Measurements from ENCODE around the gene FUT1. TPM values are rescaled to one million over a fixed set of nuclear protein-coding genes. Genes with fewer than 3 reads are reported as not detected.
"Not testable (repeated sequence)": the region's sequence is repeated elsewhere in the genome, so short reads cannot be mapped to it uniquely, and the experiment has no call there.

FUT1 gene
- total RNA-seq, 4 donors from 2014 or later = 2.2 to 7.1 (median 5.3) TPM

DNA sequence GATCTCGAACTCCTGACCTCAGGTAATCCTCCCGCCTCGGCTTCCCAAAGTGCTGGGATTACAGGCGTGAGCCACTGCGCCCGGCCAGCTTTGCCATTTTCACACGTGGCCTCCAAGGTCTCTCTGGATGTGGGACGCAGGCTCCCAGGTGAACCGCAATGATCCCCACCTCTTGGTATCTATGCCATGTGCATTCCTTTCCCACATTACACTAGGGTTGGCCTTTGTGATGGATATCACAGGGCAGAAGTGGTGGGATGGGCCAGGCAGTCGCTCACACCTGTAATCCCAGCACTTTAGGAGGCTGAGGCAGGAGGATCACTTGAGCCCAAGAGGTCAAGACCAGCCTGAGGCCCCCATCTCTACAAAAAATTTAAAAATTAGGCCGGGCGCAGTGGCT lies 25.3 kb upstream of the FUT1 start:
- TF ChIP-seq, protein P1, sequence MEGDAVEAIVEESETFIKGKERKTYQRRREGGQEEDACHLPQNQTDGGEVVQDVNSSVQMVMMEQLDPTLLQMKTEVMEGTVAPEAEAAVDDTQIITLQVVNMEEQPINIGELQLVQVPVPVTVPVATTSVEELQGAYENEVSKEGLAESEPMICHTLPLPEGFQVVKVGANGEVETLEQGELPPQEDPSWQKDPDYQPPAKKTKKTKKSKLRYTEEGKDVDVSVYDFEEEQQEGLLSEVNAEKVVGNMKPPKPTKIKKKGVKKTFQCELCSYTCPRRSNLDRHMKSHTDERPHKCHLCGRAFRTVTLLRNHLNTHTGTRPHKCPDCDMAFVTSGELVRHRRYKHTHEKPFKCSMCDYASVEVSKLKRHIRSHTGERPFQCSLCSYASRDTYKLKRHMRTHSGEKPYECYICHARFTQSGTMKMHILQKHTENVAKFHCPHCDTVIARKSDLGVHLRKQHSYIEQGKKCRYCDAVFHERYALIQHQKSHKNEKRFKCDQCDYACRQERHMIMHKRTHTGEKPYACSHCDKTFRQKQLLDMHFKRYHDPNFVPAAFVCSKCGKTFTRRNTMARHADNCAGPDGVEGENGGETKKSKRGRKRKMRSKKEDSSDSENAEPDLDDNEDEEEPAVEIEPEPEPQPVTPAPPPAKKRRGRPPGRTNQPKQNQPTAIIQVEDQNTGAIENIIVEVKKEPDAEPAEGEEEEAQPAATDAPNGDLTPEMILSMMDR (IDR thresholded peaks at IDR 0.05) = no peak
- ATAC-seq (ENCODE audit: low FRiP score) (no peak), DNase-seq (ENCODE audit: low spot score) (no peak)

- ATAC-seq (ENCODE audit: low FRiP score) = no peak
- TF ChIP-seq, protein P1 (IDR thresholded peaks at IDR 0.05) = no peak
- DNase-seq (ENCODE audit: low spot score) = no peak
Observed at GRCh38 chr19:48777139-48777538, 24.7 kb upstream of the FUT1 start.

- DNase-seq (ENCODE audit: low spot score) = no peak
- TF ChIP-seq, protein P1 (IDR thresholded peaks at IDR 0.05) = no peak
- no peak for ATAC-seq (ENCODE audit: low FRiP score)
Observed at GRCh38 chr19:48772503-48772953, 20.1 kb upstream of the FUT1 start.

- TF ChIP-seq, protein P1 (IDR thresholded peaks at IDR 0.05) = no peak
- ATAC-seq (ENCODE audit: low FRiP score) (no peak), DNase-seq (ENCODE audit: low spot score) (no peak)
Observed at GRCh38 chr19:48770734-48771472, 18.5 kb upstream of the FUT1 start.

DNA sequence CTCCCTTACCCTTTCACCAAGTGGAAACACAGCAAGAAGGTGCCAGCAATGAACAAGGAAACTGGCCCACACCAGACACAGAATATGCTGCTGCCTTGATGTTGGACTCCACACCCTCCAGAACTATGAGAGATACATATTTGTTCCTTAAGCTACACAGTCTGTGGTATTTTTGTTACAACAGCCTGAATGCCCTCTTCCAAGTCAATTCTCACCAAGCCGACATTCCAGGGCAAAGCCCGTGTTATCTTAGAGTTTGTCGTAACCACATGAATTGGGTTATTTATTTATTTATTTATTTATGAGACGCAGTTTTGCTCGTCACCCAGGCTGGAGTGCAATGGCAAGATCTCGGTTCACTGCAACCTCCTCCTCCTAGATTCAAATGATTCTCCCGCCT lies 17.8 kb upstream of the FUT1 start:
- TF ChIP-seq, protein P1 (IDR thresholded peaks at IDR 0.05) = no peak
- ATAC-seq (ENCODE audit: low FRiP score) (no peak), DNase-seq (ENCODE audit: low spot score) (no peak)

GRCh38 chr19:48768994-48769713 lies 16.7 kb upstream of the FUT1 start:
- DNase-seq (ENCODE audit: low spot score) (no peak), ATAC-seq (ENCODE audit: low FRiP score) (no peak)
- TF ChIP-seq, protein P1 (IDR thresholded peaks at IDR 0.05) = no peak

GRCh38 chr19:48768171-48768753 lies 15.8 kb upstream of the FUT1 start:
- not testable (repeated sequence) for DNase-seq (ENCODE audit: low spot score); ATAC-seq (ENCODE audit: low FRiP score)

- not testable (repeated sequence) for ATAC-seq (ENCODE audit: low FRiP score); DNase-seq (ENCODE audit: low spot score)
Observed at GRCh38 chr19:48765816-48766215, 13.4 kb upstream of the FUT1 start.
